HG02852 (cell line): ENCODE measurements around the gene STON2.
A peak's percentile ranks its signal among the peaks of the same experiment; 100 is the strongest.
"Not testable (repeated sequence)": the region's sequence is repeated elsewhere in the genome, so short reads cannot be mapped to it uniquely, and the experiment has no call there.

Experiments used
- ATAC-seq: cut with Tn5 transposase; IDR thresholded peaks from one replicate; pipeline ENCODE4 v1.9.1; 2021; ENCODE audit warnings: mild to moderate bottlenecking, moderate library complexity; ENCODE audit not compliant: unreplicated experiment

STON2 gene, protein sequence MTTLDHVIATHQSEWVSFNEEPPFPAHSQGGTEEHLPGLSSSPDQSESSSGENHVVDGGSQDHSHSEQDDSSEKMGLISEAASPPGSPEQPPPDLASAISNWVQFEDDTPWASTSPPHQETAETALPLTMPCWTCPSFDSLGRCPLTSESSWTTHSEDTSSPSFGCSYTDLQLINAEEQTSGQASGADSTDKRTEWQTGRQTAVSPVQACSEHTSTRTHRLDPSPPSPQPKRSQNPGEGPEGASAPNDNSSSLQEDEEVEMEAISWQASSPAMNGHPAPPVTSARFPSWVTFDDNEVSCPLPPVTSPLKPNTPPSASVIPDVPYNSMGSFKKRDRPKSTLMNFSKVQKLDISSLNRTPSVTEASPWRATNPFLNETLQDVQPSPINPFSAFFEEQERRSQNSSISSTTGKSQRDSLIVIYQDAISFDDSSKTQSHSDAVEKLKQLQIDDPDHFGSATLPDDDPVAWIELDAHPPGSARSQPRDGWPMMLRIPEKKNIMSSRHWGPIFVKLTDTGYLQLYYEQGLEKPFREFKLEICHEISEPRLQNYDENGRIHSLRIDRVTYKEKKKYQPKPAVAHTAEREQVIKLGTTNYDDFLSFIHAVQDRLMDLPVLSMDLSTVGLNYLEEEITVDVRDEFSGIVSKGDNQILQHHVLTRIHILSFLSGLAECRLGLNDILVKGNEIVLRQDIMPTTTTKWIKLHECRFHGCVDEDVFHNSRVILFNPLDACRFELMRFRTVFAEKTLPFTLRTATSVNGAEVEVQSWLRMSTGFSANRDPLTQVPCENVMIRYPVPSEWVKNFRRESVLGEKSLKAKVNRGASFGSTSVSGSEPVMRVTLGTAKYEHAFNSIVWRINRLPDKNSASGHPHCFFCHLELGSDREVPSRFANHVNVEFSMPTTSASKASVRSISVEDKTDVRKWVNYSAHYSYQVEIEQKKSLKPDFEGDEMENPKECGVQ

GRCh38 chr14:81400202-81400678 is at the start of gene STON2:
Gene STON2 (minus strand): TSS chr14:81400324. CDS start chr14:81398382, 1,942 bp downstream.
- ATAC-seq, result no peak

DNA sequence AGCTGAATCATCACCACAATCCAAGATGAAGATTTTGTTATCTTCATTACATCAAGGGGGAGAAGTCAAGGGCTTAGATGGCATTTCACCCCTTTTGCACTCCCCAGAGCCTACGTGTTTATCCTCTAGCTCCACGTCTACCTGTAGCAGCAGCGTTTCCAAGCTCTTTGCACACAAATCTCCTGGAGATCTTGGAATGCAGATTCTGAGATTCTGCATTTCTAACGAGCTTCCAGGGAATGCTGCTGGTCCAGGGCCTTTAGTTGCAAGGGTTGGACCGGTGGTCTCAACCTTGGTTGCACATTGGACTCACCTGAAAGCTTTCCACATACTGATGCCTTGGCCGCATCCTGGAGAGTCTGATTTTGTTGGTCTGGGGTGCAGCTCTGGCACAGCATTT is 49.5 kb upstream of the STON2 start:
- no peak for ATAC-seq

DNA sequence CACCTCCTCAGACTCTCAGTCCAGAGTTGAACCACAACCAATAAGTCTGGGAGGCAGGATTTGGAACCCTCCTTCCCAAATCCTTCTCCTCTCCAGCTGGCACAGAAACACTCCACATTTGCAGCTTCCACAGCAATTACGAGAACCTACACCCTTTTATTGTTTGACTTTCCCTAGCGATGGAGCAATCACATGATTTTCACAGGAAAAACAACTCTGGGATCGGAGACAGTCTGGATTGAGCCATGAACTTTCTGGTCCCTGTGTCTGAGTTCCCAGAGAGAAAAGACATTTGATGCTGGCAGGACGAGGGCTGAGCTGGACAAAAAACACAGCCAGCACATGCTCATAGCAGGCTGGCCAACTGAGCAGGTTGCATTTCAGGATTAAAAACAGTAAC is 49.0 kb upstream of the STON2 start:
- no peak for ATAC-seq

GRCh38 chr14:81447021-81447764 is 47.1 kb upstream of the STON2 start:
- ATAC-seq, result no peak

GRCh38 chr14:81446279-81447007 is 46.3 kb upstream of the STON2 start:
- no peak for ATAC-seq

DNA sequence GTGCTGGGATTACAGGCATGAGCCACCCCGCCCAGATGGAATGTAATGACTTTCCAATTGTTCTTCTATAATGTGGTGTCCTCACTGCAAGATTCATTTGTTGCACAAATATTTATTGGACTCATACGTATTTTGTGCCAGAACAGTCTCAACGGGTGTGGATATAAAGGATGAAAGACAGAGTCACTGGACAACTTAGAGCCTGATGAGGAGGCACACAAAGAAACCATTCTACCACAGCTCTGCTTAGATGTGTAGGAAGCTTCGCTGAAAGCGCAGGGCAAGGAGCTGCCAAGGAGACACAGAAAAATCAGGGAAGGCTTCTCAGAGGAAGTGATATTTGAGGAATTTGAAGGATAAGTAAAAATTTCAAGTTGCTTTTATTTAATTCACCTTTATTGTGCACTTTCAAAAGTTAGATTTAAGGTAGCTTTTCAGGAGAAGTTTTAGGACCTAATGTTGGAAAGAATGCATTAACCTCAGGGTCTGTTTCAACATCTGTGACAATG is 41.6 kb upstream of the STON2 start:
- no peak for ATAC-seq

- no peak for ATAC-seq
These were observed 39.9 kb upstream of the STON2 start for GRCh38 chr14:81440041-81440440.

GRCh38 chr14:81437244-81437643 is 37.1 kb upstream of the STON2 start:
- ATAC-seq, result no peak

DNA sequence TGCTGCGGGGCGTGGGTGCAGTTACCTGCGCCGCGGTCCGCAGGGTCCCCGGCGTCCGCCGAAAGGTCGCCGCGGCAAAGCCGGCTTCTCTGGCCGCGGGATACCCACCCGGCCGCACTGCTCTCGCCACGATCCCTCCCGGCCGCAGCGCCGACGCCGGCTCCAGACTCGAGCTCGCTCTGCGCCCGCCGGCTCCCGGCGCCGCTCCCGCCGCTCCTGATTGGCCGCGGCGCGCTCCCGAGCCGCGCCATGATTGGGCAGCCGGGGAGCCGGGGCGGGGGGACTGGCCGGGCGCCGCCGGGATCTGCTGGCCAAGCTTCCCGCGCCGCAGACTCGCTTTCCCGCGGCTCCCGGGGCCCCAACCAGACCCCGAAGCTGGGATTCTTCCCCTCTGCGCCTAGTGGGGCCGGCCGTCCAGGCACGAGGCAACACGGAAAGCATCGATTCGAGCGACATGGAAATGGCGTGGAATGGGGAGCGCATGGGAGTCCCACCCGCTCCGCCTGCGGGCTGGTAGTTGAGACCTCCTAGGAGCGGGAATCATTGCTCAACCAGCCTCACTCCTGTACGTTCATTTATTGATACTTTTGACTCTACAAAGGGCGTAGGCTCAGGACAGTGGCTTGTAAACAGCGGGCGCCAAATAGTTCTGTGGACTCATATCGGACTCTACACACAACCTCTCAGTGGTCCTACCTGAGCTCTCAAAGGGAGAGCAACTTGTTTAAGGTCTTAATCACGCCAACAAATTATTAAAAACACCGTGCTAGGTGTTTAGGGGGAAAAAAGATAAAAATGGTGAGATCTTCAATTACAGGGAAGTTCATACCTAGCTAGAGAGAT is 36.4 kb upstream of the STON2 start:
- ATAC-seq, result peak; percentile 80

- ATAC-seq, result peak; percentile 35
These were observed 35.5 kb upstream of the STON2 start for GRCh38 chr14:81435391-81436295.

- ATAC-seq, result no peak
These were observed 34.9 kb upstream of the STON2 start for GRCh38 chr14:81435048-81435390.

DNA sequence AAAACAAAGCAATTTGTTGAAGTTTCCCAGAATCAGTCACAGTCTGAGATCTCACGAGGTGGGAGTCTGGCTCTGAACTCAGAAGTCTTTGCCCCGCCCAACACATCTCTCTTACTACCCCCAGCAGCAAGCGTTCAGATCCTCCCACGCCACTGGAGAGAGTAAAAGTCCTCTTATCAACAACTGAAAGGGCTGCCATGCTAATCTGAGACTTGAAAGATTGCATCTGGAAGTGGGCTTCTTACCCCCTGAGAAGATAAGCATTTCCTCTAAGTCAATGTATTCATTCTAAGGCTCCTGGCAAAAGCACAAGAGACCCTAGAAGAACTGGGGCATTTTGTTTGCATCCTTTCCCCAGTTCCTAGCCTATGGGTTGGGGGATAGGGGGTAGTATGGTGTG is 34.1 kb upstream of the STON2 start:
- no peak for ATAC-seq

- no peak for ATAC-seq
These were observed 33.3 kb upstream of the STON2 start for GRCh38 chr14:81433378-81433777.

DNA sequence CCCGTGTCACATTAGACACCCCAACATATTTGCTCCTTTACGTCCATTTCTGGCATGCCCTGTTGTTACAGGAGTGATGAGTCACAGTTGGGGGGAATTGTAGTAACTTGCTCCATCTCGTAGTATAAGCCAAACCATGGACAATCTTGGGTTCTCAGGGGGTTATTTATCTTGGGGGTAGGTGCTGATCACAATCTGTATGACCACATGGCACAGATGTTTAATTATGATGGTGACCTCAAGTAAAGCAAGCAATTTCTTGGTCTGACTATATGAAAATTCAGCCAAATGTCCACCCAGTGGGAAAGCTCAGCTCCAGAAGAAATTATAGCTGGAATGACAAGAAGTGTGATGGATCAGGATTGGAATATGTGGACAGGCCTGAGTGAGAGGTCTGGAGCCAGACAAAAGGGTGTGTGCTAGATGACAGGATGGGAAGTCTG is 32.1 kb upstream of the STON2 start:
- no peak for ATAC-seq

- ATAC-seq, result no peak
These were observed 30.1 kb upstream of the STON2 start for GRCh38 chr14:81430235-81430634.

- ATAC-seq, result not testable (repeated sequence)
These were observed 29.6 kb upstream of the STON2 start for GRCh38 chr14:81429749-81430148.

DNA sequence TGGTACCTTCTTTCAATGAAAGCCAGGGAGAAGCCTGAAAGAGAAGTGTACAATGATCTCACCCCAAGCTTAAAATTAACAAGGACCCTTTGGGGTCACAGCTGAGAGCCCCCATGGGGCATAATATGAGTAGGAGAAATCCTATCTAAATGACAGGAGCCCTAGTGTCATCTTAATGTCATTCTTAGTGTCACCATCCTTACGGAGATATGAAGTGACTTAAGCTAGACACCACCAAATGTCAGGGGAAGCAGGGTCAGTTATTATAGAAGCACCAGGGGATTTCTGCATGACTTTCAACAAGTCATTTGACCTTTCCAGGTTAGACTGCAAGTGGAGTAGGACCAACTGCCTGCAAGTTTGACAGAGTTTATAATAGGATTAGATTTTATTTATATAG is 28.9 kb upstream of the STON2 start:
- ATAC-seq, result no peak
